H1 (cell line): ENCODE data around the gene BRICD5. TPM values are rescaled to one million over a fixed set of nuclear protein-coding genes. Genes with fewer than 3 reads are reported as not detected.

Source experiments
- ASH2L ChIP-seq: fragments of 200-600, 300-600 bp; sonication (generic); IDR thresholded peaks from one replicate; pipeline ENCODE4 v1.7.1; 2017; ENCODE audit warnings: low read length
- CREB1 ChIP-seq: IDR thresholded peaks from 2 replicates; pipeline ENCODE4 v1.6.1; 2012; ENCODE audit warnings: inconsistent platforms
- SIRT6 ChIP-seq: IDR thresholded peaks from one replicate; pipeline ENCODE4 v1.7.1; 2012; ENCODE audit warnings: low read length, inconsistent platforms
- polyA plus RNA-seq, 7 experiments: library from polyadenylated mRNA; depleted of rRNA in 3 of 7; stranded (reverse) in 5 of 7; unstranded in 2 of 7; fragments of >200 nt in 5 of 7; fragments of 200-250 nt in 2 of 7; gene quantifications; 1 replicate in 5 of 7; 2 replicates in 1 of 7; 4 replicates in 1 of 7; pipeline versions ENCODE4 v1.2.1 to v1.2.3, GENCODE V29; 2011 to 2013; ENCODE audit warnings: missing spikeins in 2 of 7, mixed read lengths in 2 of 7
- total RNA-seq: library from RNA; stranded (reverse); fragmentation: NEBNext Ultra II Directional; extraction: Animal tissue kit (Norgen Biotek cat#: 25700); gene quantifications from 2 replicates; pipeline ENCODE4 v1.2.1, GENCODE V29; 2021

BRICD5 gene
- total and polyA plus RNA-seq, 2 of the 8 experiments (the other 6 are each of a cell fraction or from before 2014, with no cell fraction given) = 8.5 to 14.2 TPM

DNA sequence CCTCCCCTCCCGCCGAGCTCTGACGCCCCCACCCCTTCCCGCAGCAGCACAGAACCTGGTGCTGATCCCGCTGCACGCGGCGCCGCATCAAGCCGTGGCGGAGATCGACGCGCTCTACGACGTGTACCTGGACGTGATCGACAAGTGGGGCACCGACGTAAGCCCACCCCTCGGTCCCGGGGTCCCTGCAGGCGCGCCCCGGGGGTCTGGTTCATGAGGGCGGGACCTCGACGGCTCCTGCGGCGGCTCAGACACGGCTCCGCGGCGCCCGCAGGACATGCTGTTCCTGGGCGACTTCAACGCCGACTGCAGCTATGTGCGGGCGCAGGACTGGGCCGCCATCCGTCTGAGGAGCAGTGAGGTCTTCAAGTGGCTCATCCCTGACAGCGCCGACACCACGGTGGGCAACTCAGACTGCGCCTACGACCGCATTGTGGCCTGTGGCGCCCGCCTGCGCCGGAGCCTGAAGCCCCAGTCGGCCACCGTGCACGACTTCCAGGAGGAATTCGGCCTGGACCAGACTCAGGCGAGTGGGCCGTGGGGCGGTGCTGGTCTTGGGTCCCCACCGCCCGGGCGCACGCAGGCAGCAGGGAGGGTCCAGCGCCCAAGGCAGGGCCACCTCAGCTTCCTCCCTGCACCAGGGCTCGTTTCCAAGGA is 27.0 kb upstream of the BRICD5 start (continued):
- TF ChIP-seq SIRT6 = no peak
- TF ChIP-seq CREB1 = peak; percentile 6; the same call in 1 of the 2 replicates
- no peak for TF ChIP-seq ASH2L
